Measurements from ENCODE around the gene TMEM41A.
"Not testable (repeated sequence)": the region's sequence is repeated elsewhere in the genome, so short reads cannot be mapped to it uniquely, and the experiment has no call there.

TMEM41A gene

GRCh38 chr3:185470323-185470722 lies 28.5 kb downstream of the TMEM41A start:
- Histone ChIP-seq H3K36me3 (ENCODE audit: control insufficient read depth in 1 of 2, insufficient read depth in 2 of 2, low read depth in 1 of 2, low read length in 2 of 2) (peaks cover 11 to 45% of the 10 kb centered on the region in 2 experiments), H3K4me2 (ENCODE audit: low read length, poor library complexity, severe bottlenecking) (no peak overlapping the region), H2BK5ac (ENCODE audit: low read depth, low read length, poor library complexity, severe bottlenecking) (no peak overlapping the region), H3K9ac (ENCODE audit: low read length) (no peak overlapping the region), H2AFZ (ENCODE audit: low read depth, low read length) (no peak overlapping the region), H4K8ac (ENCODE audit: low read length) (no peak overlapping the region), H3K4me1 (ENCODE audit: control insufficient read depth, insufficient read depth, low read depth, low read length) (no peaks in the 10 kb centered on the region), H3K79me1 (replicated peaks; ENCODE audit: low read length, poor library complexity, severe bottlenecking) (no peaks in the 10 kb centered on the region), H3K27ac (ENCODE audit: low read length, poor library complexity, severe bottlenecking) (no peak overlapping the region), H3K23ac (ENCODE audit: low read length in 2 of 2) (no peak overlapping the region), H2BK15ac (ENCODE audit: low read depth, poor library complexity, severe bottlenecking) (no peak overlapping the region), H2AK5ac (ENCODE audit: low read length, severe bottlenecking) (no peak overlapping the region), H3K4ac (ENCODE audit: low read depth in 1 of 2, low read length in 2 of 2) (no peak overlapping the region), H3K18ac (ENCODE audit: low read depth in 1 of 2, low read length in 2 of 2) (no peak overlapping the region), H3K9me3 (ENCODE audit: control insufficient read depth, low read length) (no peaks in the 10 kb centered on the region), H3K27me3 (ENCODE audit: control insufficient read depth in 1 of 2, insufficient read depth in 1 of 2, low read length in 2 of 2) (no peaks in the 10 kb centered on the region), H3K4me3 (ENCODE audit: insufficient read depth in 1 of 2, low read depth in 1 of 2, low read length in 2 of 2) (no peak overlapping the region), H2BK12ac (ENCODE audit: low read length in 2 of 2) (no peak overlapping the region), H3K14ac (ENCODE audit: low read length in 2 of 2) (no peak overlapping the region), H4K91ac (ENCODE audit: low read length) (no peak overlapping the region), H2BK120ac (ENCODE audit: low read depth, low read length) (no peak overlapping the region)
- DNase-seq, result no peak
- 70% methylated on average over 3 of the region's 3 CpGs for WGBS

- H3K18ac ChIP-seq (ENCODE audit: low read depth in 1 of 2, low read length in 2 of 2), result no peak overlapping the region
- no peaks in the 10 kb centered on the region for H3K79me1 ChIP-seq (replicated peaks; ENCODE audit: low read length, poor library complexity, severe bottlenecking)
- no peak overlapping the region for H3K27ac ChIP-seq (ENCODE audit: low read length, poor library complexity, severe bottlenecking)
- DNase-seq, result no peak
- no peak overlapping the region for H2BK120ac ChIP-seq (ENCODE audit: low read depth, low read length)
- H2BK5ac ChIP-seq (ENCODE audit: low read depth, low read length, poor library complexity, severe bottlenecking), result no peak overlapping the region
- H2AK5ac ChIP-seq (ENCODE audit: low read length, severe bottlenecking), result no peak overlapping the region
- H3K4ac ChIP-seq (ENCODE audit: low read depth in 1 of 2, low read length in 2 of 2), result no peak overlapping the region
- no peaks in the 10 kb centered on the region for H3K27me3 ChIP-seq (ENCODE audit: control insufficient read depth in 1 of 2, insufficient read depth in 1 of 2, low read length in 2 of 2)
- H2BK12ac ChIP-seq (ENCODE audit: low read length in 2 of 2), result no peak overlapping the region
- H3K4me1 ChIP-seq (ENCODE audit: control insufficient read depth, insufficient read depth, low read depth, low read length), result no peaks in the 10 kb centered on the region
- H3K23ac ChIP-seq (ENCODE audit: low read length in 2 of 2), result no peak overlapping the region
- no peak overlapping the region for H4K91ac ChIP-seq (ENCODE audit: low read length)
- WGBS, result 84% methylated on average over 3 of the region's 3 CpGs
- no peak overlapping the region for H3K4me2 ChIP-seq (ENCODE audit: low read length, poor library complexity, severe bottlenecking)
- H3K14ac ChIP-seq (ENCODE audit: low read length in 2 of 2), result no peak overlapping the region
- peaks cover 11 to 45% of the 10 kb centered on the region in 2 experiments for H3K36me3 ChIP-seq (ENCODE audit: control insufficient read depth in 1 of 2, insufficient read depth in 2 of 2, low read depth in 1 of 2, low read length in 2 of 2)
- no peak overlapping the region for H4K8ac ChIP-seq (ENCODE audit: low read length)
- H3K9ac ChIP-seq (ENCODE audit: low read length), result no peak overlapping the region
- no peak overlapping the region for H2AFZ ChIP-seq (ENCODE audit: low read depth, low read length)
- no peak overlapping the region for H2BK15ac ChIP-seq (ENCODE audit: low read depth, poor library complexity, severe bottlenecking)
- no peaks in the 10 kb centered on the region for H3K9me3 ChIP-seq (ENCODE audit: control insufficient read depth, low read length)
- no peak overlapping the region for H3K4me3 ChIP-seq (ENCODE audit: insufficient read depth in 1 of 2, low read depth in 1 of 2, low read length in 2 of 2)
Measured at GRCh38 chr3:185469542-185469941, 29.3 kb downstream of the TMEM41A start.

- H3K9me3 ChIP-seq (ENCODE audit: control insufficient read depth, low read length); H3K79me1 ChIP-seq (replicated peaks; ENCODE audit: low read length, poor library complexity, severe bottlenecking); H3K4me2 ChIP-seq (ENCODE audit: low read length, poor library complexity, severe bottlenecking); H4K8ac ChIP-seq (ENCODE audit: low read length); H3K9ac ChIP-seq (ENCODE audit: low read length); H3K23ac ChIP-seq (ENCODE audit: low read length in 2 of 2); H2AK5ac ChIP-seq (ENCODE audit: low read length, severe bottlenecking); H2AFZ ChIP-seq (ENCODE audit: low read depth, low read length); H3K27me3 ChIP-seq (ENCODE audit: control insufficient read depth in 1 of 2, insufficient read depth in 1 of 2, low read length in 2 of 2); H3K4me3 ChIP-seq (ENCODE audit: insufficient read depth in 1 of 2, low read depth in 1 of 2, low read length in 2 of 2); H2BK5ac ChIP-seq (ENCODE audit: low read depth, low read length, poor library complexity, severe bottlenecking); H3K27ac ChIP-seq (ENCODE audit: low read length, poor library complexity, severe bottlenecking); H3K14ac ChIP-seq (ENCODE audit: low read length in 2 of 2); H3K4ac ChIP-seq (ENCODE audit: low read depth in 1 of 2, low read length in 2 of 2); H2BK15ac ChIP-seq (ENCODE audit: low read depth, poor library complexity, severe bottlenecking); H3K4me1 ChIP-seq (ENCODE audit: control insufficient read depth, insufficient read depth, low read depth, low read length); H4K91ac ChIP-seq (ENCODE audit: low read length); H3K18ac ChIP-seq (ENCODE audit: low read depth in 1 of 2, low read length in 2 of 2); DNase-seq; H2BK120ac ChIP-seq (ENCODE audit: low read depth, low read length); H2BK12ac ChIP-seq (ENCODE audit: low read length in 2 of 2): not testable (repeated sequence)
- H3K36me3 ChIP-seq (ENCODE audit: control insufficient read depth in 1 of 2, insufficient read depth in 2 of 2, low read depth in 1 of 2, low read length in 2 of 2), result peaks cover 3 to 38% of the 10 kb centered on the region in 2 experiments
- WGBS, result 98% methylated on average over 5 of the region's 5 CpGs
Measured at GRCh38 chr3:185466123-185466522, 32.7 kb downstream of the TMEM41A start.

- 97% methylated on average over 9 of the region's 9 CpGs for WGBS
Measured at GRCh38 chr3:185465471-185465870, 33.4 kb downstream of the TMEM41A start.

More at GRCh38 chr3:185465471-185465870, 33.4 kb downstream of the TMEM41A start:
- no peaks in the 10 kb centered on the region for H3K27me3 ChIP-seq (ENCODE audit: control insufficient read depth in 1 of 2, insufficient read depth in 1 of 2, low read length in 2 of 2)
- no peak overlapping the region for H3K23ac ChIP-seq (ENCODE audit: low read length in 2 of 2)
- H3K4me1 ChIP-seq (ENCODE audit: control insufficient read depth, insufficient read depth, low read depth, low read length), result no peaks in the 10 kb centered on the region
- peaks cover 3 to 38% of the 10 kb centered on the region in 2 experiments for H3K36me3 ChIP-seq (ENCODE audit: control insufficient read depth in 1 of 2, insufficient read depth in 2 of 2, low read depth in 1 of 2, low read length in 2 of 2)
- no peak overlapping the region for H2BK5ac ChIP-seq (ENCODE audit: low read depth, low read length, poor library complexity, severe bottlenecking)
- no peak overlapping the region for H2BK15ac ChIP-seq (ENCODE audit: low read depth, poor library complexity, severe bottlenecking)
- H3K27ac ChIP-seq (ENCODE audit: low read length, poor library complexity, severe bottlenecking), result no peak overlapping the region
- H2BK12ac ChIP-seq (ENCODE audit: low read length in 2 of 2), result no peak overlapping the region
- H4K8ac ChIP-seq (ENCODE audit: low read length), result no peak overlapping the region
- H3K14ac ChIP-seq (ENCODE audit: low read length in 2 of 2), result no peak overlapping the region
- H2BK120ac ChIP-seq (ENCODE audit: low read depth, low read length), result no peak overlapping the region
- H3K18ac ChIP-seq (ENCODE audit: low read depth in 1 of 2, low read length in 2 of 2), result no peak overlapping the region
- H4K91ac ChIP-seq (ENCODE audit: low read length), result no peak overlapping the region
- no peak overlapping the region for H2AK5ac ChIP-seq (ENCODE audit: low read length, severe bottlenecking)
- H2AFZ ChIP-seq (ENCODE audit: low read depth, low read length), result no peak overlapping the region
- no peak overlapping the region for H3K4ac ChIP-seq (ENCODE audit: low read depth in 1 of 2, low read length in 2 of 2)
- H3K4me2 ChIP-seq (ENCODE audit: low read length, poor library complexity, severe bottlenecking), result no peak overlapping the region
- H3K4me3 ChIP-seq (ENCODE audit: insufficient read depth in 1 of 2, low read depth in 1 of 2, low read length in 2 of 2), result no peak overlapping the region
- no peak for DNase-seq
- no peaks in the 10 kb centered on the region for H3K9me3 ChIP-seq (ENCODE audit: control insufficient read depth, low read length)
- H3K9ac ChIP-seq (ENCODE audit: low read length), result no peak overlapping the region
- no peaks in the 10 kb centered on the region for H3K79me1 ChIP-seq (replicated peaks; ENCODE audit: low read length, poor library complexity, severe bottlenecking)
